Fibroblast of gingiva (primary cell): ENCODE measurements around the gene RPEL1.

Source experiments
- DNase-seq: peaks from one replicate; pipeline ENCODE4 v3.0.0-alpha.2; 2011; ENCODE audit warnings: low read depth

Gene RPEL1

DNA sequence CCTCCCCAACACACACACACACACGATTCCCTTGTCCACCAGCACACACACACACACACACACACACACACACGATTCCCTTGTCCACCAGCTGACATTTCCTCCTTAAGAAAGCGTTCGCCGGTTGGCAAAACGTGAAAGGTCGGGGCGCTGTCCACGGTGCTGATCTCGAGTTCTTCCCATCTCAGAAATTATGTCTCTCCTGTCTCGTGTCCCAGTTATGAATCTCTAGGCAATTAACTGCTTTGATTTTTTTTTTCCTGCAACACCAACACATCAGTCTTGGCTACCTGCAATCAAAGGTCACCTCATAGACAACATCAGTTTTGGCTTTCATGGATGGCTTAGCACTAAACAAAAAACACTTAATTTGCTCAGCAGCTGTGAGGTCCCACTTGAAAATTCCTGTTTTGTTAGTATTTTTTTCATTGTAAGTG is 33.2 kb downstream of the RPEL1 start:
- peak; percentile 26 for DNase-seq

DNA sequence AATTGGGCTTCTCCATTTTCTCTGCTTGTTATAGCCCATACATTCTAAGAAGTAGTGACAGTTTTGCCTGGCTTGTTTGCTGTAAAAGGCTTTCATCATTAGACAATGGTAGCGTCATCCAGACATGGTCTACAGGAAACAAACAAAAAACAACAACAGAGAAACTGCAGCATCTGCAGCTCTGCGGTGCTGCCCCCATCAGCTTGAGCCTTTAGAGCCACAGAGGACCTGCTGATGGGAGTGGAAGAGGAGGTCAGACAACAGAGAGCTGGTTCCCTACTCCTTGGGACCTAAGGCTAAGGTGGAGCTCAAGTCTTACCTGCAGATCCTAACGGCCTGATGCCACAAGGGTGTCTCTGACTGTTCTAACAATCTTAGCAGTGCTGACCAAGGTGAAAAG is 34.3 kb downstream of the RPEL1 start:
- no peak for DNase-seq

DNA sequence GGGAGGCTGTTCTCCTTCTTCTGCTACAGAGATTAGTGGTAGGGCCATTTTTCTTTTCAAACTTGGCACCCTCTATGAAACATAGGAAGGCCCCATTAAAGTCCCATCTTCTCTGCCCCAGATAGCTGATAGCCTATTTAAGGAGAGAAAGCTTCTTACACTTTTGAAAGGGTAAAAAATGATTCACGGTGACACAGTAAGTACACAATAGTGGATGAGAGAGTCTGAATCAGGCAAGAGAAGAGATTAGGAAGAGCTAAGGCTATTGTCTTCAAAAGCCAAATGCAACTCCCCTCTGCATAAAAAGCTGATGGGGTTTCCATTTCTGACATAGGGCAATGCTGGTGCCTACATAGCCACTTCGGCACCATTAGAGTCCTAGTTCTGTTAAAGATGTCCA is 34.8 kb downstream of the RPEL1 start:
- no peak for DNase-seq

DNA sequence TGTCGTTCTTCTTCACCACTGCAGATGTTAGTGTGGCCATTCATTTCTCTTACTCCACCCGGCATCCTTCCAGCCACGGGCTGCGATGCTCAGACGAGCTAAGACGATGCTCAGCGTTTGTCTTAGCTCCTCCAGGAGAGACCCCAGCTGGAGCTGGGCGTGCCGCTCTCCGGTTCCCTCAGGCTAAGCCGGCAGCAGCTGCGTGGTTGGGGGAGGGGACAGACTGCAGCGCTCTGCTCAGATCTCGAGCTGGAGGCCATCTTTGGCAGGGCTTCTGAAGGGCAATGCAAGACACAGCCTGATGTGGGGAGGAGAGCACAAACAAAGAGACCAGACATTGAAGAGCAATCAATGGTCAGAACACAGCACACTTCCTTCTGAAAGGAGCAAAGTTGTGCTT is 36.1 kb downstream of the RPEL1 start:
- DNase-seq = no peak

DNA sequence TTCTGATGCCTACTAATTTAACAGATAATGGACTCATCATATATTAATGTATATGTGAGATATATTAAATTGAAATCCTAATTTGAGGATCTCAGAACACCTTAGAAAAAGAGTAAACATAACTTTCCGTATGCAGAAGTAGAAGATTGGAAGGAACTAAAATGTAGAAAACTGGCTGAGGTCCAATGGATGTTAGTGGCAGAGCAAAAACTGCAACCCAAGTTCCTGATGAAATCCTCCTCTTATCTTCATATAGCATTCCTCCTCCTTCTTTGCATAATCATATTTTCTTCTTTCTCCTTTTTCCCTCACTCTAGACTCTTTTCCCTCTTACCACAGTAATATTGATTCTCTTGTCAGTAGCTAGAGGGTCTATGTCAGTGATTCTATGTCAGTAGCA is 37.3 kb downstream of the RPEL1 start:
- DNase-seq = no peak

DNA sequence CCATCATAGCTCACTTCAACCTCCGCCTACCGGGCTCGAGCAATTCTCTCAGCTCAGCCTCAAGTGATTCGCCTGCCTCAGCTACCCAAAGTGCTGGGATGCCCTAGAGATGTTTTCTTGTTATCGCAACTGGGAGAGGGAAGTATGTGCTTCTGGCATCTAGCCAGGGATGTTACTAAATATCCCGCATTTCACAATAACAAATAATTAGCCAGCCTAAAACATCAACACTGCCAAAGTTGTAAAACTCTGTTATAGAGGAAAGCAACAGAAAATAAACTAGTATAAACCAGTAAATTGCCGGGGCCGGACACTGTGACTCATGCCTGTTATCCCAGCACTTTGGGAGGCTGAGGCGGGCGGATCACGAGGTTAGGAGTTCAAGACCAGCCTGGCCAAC is 38.5 kb downstream of the RPEL1 start:
- peak; percentile 89 for DNase-seq

DNA sequence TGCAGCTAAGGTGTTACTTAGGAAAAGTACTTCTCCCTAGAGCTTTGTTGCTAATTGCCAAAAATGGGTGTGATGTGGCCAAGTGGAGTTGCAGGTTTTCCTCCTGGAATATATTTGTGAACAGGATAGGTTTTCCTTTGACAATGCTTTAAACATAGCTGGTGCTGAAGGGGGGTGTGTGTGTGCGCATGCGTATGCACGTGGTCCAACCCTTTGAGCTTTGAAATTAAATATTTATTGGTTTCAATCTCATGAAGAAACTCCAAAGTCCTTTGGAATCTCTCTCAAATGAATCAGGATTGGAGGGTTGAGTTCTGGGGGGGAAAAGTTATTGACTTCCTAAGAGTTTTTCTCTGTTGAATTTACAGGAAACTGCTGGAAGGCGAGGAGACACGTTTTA is 42.3 kb downstream of the RPEL1 start:
- no peak for DNase-seq

DNA sequence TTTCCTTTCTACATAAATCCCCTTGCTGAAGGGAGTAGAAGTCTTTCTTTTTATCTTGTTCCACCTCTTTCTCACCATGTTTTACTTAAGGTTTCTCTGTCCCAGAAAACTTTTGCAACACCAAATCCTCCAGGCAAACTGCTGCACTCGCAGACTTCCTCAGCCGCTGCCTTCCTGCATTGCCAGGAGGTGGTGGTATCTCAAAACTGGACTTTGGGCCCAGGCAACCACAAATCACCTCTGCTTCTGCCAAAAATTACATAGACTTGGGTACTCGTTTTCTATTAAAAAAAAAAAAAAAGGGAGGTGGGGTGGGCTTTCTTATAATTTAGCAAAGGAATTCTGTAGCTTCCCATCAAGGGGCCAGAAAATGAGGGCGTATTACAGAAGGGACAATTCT is 45.9 kb downstream of the RPEL1 start:
- DNase-seq = no peak

DNA sequence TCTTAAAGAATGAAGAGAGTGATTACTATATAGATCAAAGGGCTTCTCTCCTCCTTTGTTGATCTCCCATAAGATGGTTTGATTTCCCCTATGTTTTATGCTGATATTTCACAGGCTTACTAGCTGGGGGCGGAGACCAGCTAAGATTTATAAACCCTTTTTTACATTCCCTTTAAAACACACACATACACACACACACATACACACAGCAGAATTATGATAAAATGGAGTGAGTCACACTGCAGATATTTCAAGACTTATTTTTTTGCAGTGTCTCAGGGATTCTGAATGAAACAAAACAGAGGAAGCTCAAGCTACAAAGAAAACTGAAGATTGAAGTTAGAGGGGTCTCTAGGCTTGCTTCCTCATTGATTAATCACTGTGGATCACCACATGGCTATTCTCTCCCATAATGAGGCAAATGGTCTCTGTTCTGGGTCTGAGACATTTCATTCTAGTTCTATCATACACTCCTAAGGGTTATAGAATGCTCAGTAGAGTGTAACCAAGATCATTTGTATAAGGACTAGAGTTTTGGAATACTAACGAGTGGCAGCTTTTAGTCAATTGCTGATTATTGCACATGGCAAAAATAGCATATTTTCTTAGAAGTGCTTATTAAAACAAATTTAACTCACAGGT is 49.8 kb downstream of the RPEL1 start:
- DNase-seq = peak; percentile 55
